GM19395 (cell line): ENCODE measurements around the gene RTP3.
"Not testable (repeated sequence)": the region's sequence is repeated elsewhere in the genome, so short reads cannot be mapped to it uniquely, and the experiment has no call there.

Experiments used
- ATAC-seq: cut with Tn5 transposase; IDR thresholded peaks from one replicate; pipeline ENCODE4 v1.9.1; 2021; ENCODE audit warnings: mild to moderate bottlenecking, moderate library complexity; ENCODE audit not compliant: unreplicated experiment

Gene RTP3

DNA sequence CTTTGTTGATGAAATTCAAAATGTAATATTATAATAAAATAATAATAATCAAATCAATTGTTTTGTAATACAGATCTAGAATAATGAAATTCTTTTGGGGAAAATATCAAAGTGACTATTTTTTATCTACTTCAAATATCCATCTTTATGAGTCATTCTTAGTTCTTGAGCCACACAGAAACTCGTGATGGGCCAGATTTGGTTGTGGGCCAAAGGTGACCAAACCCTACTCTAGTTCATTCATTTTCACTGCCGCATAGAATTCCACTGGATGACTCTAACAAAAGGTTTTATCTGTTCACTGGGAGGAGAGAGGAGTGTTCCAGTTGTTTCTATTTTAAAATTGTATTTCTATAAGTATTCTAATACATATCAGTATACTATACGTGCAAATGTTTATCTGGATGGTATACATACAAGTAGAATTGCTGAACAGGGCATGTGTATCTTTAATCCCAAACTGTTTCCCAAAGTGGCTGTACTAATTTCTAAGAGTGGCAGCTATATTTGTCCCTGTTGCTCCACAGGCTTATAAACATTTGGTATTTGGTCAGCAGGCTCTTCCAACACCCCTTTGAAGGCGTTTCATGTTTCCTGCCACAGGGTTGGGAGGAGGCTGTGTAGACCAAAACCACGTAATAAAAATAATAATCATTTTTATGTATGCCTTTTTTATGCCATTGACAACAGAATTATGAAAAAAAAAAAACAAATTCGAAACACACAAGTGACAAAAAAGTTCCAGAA lies 7.3 kb upstream of the RTP3 start:
- ATAC-seq, result no peak

- no peak for ATAC-seq
Observed at GRCh38 chr3:46491089-46492070, 6.4 kb upstream of the RTP3 start.

DNA sequence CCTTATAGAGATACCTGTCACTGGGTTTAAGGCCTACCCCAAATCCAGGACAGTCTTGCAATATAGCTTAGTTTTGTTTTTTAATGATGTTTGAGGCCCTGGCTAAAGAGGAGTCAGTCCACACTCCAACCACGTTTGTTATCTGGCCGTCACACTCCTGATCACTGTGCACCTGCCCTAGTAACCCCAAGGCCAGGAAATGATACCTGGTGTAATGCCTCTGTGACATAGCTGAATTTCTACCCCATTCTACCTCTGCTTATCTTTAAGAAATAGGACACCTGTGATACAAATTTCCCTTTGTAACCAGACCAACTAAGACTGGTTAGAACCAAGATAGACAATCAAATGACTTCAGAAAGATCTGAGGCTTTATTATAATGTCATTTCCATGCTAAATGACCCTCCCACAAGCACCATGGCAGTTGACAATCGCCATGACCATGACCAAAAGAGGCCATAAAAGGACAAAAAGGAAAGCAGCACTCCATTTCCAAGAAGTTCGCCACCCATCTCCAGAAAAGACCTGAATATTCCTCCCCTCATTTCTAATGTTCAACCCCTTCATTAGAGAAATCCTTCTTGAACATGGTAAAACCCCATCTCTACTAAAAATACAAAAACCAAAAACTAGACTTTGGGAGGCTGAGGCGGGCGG lies 4.8 kb upstream of the RTP3 start:
- no peak for ATAC-seq

DNA sequence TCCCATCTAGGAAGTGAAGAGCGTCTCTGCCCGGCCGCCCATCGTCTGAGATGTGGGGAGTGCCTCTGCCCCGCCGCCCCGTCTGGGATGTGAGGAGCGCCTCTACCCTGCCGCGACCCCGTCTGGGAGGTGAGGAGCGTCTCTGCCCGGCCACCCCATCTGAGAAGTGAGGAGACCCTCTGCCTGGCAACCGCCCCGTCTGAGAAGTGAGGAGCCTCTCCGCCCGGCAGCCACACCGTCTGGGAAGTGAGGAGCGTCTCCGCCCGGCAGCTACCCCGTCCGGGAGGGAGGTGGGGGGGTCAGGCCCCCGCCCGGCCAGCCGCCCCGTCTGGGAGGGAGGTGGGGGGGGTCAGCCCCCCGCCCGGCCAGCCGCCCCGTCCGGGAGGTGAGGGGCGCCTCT lies 3.3 kb upstream of the RTP3 start:
- not testable (repeated sequence) for ATAC-seq

- no peak for ATAC-seq
Observed at GRCh38 chr3:46495901-46496456, 1.8 kb upstream of the RTP3 start.

GRCh38 chr3:46496746-46497555 lies 825 bp upstream of the RTP3 start:
- no peak for ATAC-seq

GRCh38 chr3:46498916-46499519 lies 1.2 kb downstream of the RTP3 start:
- no peak for ATAC-seq

- no peak for ATAC-seq
Observed at GRCh38 chr3:46500656-46501635, 3.2 kb downstream of the RTP3 start.

DNA sequence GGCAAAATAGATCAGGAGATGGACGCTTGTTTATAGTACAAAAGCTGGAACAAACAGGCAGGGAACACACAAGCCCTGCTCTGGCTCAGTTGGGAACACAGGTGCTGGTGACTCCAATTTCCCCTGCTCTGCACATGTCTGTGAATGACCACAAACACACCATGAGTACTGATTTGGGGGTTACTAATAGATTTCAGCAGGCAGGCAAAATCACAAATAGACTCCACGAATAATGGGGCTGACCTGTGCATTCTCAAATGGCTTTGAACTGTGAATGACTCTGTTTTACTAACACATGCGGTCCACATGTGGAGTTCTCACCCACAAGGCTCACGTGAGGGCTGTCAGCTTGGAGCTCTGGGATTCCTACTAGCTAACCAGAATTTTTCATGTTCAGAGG lies 3.9 kb downstream of the RTP3 start:
- no peak for ATAC-seq

DNA sequence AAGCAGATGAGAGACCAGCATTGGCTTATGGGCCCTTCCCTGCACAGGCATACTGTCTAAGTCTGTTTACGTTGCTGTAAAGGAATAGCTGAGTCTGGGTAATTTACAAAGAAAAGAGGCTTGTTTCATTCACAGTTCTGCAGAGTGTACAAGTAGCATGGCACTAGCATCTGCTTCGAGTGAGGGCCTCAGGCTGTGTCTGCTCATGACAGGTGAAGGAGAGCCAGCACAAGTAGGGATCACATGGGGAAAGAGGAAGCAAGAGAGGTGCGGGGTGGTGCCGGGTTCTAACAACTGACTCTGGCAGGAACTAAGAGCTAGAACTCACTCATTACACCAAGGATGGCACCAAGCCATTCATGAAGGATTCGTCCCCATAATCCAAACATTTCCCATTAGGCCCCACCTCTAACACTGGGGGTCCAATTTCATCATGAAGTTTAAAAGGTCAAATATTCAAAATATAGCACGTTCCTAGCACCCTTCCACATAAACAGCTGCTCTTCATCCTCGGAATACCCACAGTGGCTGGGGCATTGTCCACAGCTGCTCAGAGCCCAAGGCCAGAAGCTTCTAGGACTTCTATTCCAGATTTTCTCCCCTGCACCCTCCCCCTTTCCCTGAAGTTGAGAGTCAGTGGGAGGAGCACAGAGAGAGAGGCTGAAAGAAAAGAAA lies 5.6 kb downstream of the RTP3 start:
- ATAC-seq, result no peak

DNA sequence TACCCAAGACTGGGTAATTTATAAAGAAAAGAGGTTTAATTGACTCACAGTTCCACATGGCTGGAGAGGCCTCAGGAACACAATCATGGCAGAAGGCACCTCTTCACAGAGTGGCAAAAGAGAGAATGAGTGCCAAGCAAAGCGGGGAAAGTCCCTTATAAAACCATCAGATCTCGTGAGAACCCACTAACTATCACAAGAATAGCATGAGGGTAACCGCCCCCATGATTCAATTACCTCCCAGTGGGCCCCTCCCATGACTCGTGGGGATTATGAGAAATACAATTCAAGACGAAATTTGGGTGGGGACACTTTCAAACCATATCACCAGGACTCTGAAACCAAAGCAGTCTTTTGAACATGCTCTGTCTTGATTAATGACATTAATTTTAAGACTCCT lies 7.0 kb downstream of the RTP3 start:
- no peak for ATAC-seq

DNA sequence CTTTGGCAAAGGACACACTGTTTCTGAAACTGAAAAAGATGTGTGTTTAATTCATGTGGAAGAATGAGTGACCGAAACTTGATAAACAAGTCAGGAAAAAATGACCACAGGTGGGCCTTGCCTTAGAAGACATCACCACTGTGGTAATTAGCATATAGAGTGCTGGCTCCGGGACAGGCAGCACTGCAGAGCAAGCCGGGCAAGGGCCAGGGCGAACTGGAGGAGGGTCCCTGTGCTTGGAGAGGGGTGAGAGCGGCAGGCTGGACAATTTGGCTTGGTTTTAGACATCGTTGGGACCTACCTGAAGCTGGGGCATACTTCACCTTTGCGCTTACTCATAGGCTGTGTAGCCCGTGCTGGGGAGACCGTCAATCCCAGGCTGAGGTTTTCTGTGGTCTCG lies 8.2 kb downstream of the RTP3 start:
- ATAC-seq, result no peak

GRCh38 chr3:46506526-46506925 lies 8.8 kb downstream of the RTP3 start:
- no peak for ATAC-seq

DNA sequence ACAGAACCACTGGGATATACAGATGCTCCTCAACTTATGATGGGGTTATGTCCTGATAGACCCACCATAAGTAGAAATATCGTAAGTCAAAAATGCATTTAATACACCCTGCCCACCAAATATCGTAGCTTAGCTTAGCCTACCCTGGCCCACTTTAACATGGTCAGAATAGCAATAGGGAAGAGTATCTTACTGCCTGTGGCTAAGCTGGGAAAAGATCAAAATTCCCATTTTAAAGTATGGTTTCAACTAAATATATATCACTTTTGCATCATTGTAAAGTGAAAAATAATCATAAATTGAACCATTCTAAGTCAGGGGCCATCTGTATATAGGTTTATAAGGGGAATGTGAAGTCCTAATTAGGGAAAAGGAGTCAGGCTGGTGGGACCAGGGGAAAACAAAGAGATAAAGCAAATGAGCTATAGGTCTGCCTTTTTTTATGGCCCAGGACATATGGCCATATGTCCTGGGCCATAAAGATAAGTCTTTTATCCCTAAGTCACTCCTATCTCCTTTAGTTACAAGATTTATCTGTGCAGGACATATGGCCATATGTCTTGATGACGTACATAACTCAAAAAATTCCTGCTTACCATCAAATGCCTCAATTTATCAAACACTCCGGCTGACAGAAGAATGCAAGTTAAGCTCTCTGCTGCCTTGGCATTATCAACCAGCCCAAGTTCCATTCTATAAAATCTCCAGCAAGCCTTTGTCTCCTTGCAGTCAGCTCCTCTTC lies 11.2 kb downstream of the RTP3 start:
- ATAC-seq, result no peak

DNA sequence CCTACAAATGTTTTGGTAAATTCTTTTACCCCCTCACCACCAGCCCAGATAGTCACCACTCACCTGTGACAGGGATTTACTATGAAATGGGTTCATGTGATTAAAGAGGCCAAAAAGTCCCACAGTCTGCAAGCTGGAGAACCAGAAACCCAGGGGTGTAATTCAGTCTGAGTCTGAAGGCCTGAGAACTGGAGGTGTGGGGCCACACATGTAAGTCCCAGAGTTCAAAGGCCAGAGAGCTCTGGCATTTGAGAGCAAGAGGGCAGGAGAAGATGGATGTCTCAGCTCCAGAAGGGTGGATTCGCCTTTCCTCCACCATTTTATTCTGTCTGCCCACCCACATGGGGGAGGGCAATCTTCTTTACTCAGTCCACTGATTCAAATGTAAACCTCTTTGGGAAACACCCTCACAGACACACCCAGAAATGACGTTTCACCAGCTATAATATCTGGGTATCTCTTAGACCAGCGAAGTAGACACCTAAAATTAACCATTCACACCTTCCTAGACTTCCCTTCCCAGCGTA lies 11.9 kb downstream of the RTP3 start:
- no peak for ATAC-seq

DNA sequence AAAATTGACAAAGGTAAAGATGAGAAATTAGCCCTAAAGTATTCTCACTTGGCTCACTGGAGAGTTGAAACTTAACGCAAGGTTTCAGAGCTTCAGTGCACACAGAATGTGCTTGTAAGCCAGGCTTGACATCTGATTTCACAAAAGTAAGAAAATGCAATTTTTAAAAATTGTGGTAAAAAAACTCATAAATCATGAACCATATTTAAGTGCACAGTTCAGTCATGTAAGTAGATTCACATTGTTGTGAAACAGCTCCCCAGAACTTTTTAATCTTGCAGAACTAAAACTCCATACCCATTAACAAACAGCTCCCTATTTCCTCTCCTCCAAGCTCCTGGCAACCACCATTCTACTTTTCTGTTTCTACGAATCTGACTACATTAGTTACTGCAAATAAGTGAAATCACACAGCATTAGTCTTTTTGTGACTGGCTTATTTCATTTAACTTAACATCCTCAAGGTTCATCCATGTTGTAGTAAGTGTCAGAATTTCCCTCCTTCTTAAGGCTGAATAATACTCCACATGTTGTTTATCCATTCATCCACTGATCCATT lies 14.5 kb downstream of the RTP3 start:
- no peak for ATAC-seq

- ATAC-seq, result no peak
Observed at GRCh38 chr3:46516521-46516920, 18.7 kb downstream of the RTP3 start.
